OCI-LY7 (cell line): ENCODE measurements around the gene AKAP9. TPM values are rescaled to one million over a fixed set of nuclear protein-coding genes. Genes with fewer than 3 reads are reported as not detected.

Source experiments
- BruUV-seq: library from RNA; stranded (reverse); fragments of 400-500 nt; replicated peaks from 2 replicates; lab custom pipeline; 2021; lab: Mats Ljungman, UMichigan
- CTCF ChIA-PET: fragments of 300-600 bp; sonication (Branson Sonifier 250); formaldehyde crosslinking; loops from one replicate; lab custom pipeline; 2022; ENCODE audit warnings: antibody characterized with exemption; ENCODE audit not compliant: unreplicated experiment; lab: Charles Lee
- POLR2A ChIA-PET: fragments of 300-600 bp; sonication (Branson Sonifier 250); formaldehyde crosslinking; loops from one replicate; lab custom pipeline; 2022; ENCODE audit warnings: antibody characterized with exemption; lab: Charles Lee
- DNase-seq: peaks from one replicate; pipeline ENCODE4 v3.0.0-alpha.2; 2015; ENCODE audit warnings: low spot score
- H2AFZ ChIP-seq: fragments of 200-600 bp; sonication (generic), shearing (Covaris generic); 2 replicates; pipeline ENCODE4 v1.6.1; 2014; ENCODE audit warnings: mild to moderate bottlenecking, antibody characterized with exemption, low read length, moderate library complexity
- H3K27ac ChIP-seq: fragments of 200-600 bp; sonication (generic); 2 replicates; pipeline ENCODE4 v1.5.1; 2014; ENCODE audit warnings: mixed run types, low read depth, mild to moderate bottlenecking, moderate library complexity, low read length, inconsistent platforms; ENCODE audit not compliant: poor library complexity, severe bottlenecking
- H3K36me3 ChIP-seq: fragments of 200-600 bp; sonication (generic); 2 replicates; pipeline ENCODE4 v1.6.1; 2014; ENCODE audit warnings: mild to moderate bottlenecking, antibody characterized with exemption, low read length, moderate library complexity, mixed read lengths; ENCODE audit not compliant: insufficient read depth
- H3K4me1 ChIP-seq: fragments of 200-600 bp; sonication (generic); 2 replicates; pipeline ENCODE4 v1.5.1; 2014; ENCODE audit warnings: mild to moderate bottlenecking, low read length; ENCODE audit not compliant: insufficient read depth, poor library complexity, severe bottlenecking
- H3K4me2 ChIP-seq: fragments of 200-600 bp; sonication (generic); 2 replicates; pipeline ENCODE4 v1.6.1; 2014; ENCODE audit warnings: mild to moderate bottlenecking, low read length
- H3K4me3 ChIP-seq: fragments of 200-600 bp; sonication (generic); 2 replicates; pipeline ENCODE4 v1.5.1; 2014; ENCODE audit warnings: mild to moderate bottlenecking, low read depth, low read length; ENCODE audit not compliant: poor library complexity, severe bottlenecking
- H3K79me2 ChIP-seq: fragments of 200-600 bp; sonication (generic); 2 replicates; pipeline ENCODE4 v1.6.1; 2016; ENCODE audit warnings: low read depth, mild to moderate bottlenecking, low read length, moderate library complexity, mixed read lengths; ENCODE audit not compliant: insufficient read depth
- H3K9me2 ChIP-seq: fragments of 200-600 bp; sonication (generic); 2 replicates; pipeline ENCODE4 v1.6.1; 2016; ENCODE audit warnings: mild to moderate bottlenecking, low read length, mixed read lengths; ENCODE audit not compliant: insufficient read depth
- H3K9me3 ChIP-seq: fragments of 200-600 bp; sonication (generic); 2 replicates; pipeline ENCODE4 v1.6.1; 2014; ENCODE audit warnings: mild to moderate bottlenecking, mixed run types, low read length, mixed read lengths
- H4K20me1 ChIP-seq: fragments of 200-600 bp; sonication (generic); 2 replicates; pipeline ENCODE4 v1.6.1; 2014; ENCODE audit warnings: mild to moderate bottlenecking, antibody characterized with exemption, low read length, moderate library complexity, mixed read lengths; ENCODE audit not compliant: insufficient read depth
- CTCF ChIP-seq: fragments of 200-600 bp; sonication (generic); conservative IDR thresholded peaks from 2 replicates; pipeline ENCODE4 v1.5.1; 2014; ENCODE audit warnings: mild to moderate bottlenecking, antibody characterized with exemption, low read length, moderate library complexity, mixed read lengths
- EZH2phosphoT487 ChIP-seq: fragments of 200-600 bp; sonication (generic); IDR thresholded peaks from 2 replicates; pipeline ENCODE4 v1.6.1; 2018; ENCODE audit warnings: low read depth, borderline replicate concordance, mild to moderate bottlenecking, mixed run types, antibody characterized with exemption, low read length, moderate library complexity, mixed read lengths
- intact Hi-C: fragments of 100-400 bp; cut with micrococcal nuclease; formaldehyde crosslinking; loops from one replicate; pipeline ENCODE4 v1.10.0; 2022; ENCODE audit not compliant: unreplicated experiment
- total RNA-seq, 2 experiments: library from RNA; depleted of rRNA in 1 of 2; stranded (reverse); fragments of >200 nt in 1 of 2; shearing (Covaris generic) in 1 of 2; gene quantifications; 2 replicates each; pipeline ENCODE4 v1.2.3, GENCODE V29; 2014 to 2022

AKAP9 gene
- total RNA-seq, 2 experiments from 2014 or later = 32.6 to 38.1 TPM

DNA sequence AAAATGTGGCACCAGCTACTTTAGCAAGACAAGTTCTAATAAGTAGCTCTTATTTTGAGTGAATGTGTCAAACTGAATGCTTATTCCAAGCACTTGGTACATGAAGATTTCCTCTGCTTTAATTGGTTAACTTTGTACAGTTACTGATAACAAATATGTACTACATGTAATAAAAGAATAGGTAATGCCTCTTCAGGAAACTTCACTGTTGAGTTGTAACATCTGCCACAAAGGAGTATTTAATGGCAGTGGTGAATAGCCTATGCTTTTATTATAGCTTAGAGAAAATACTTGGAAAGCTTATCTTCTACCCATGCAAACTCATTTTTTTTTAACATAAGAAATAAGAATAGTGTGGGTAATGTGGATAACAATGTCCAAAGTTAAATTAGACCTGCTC lies 111.0 kb downstream of the AKAP9 start:
- Histone ChIP-seq H3K79me2 (no peaks in the 10 kb centered on the region), H3K4me2 (no peak overlapping the region), H2AFZ (no peak overlapping the region), H4K20me1 (no peaks in the 10 kb centered on the region), H3K4me1 (no peaks in the 10 kb centered on the region), H3K9me2 (no peaks in the 10 kb centered on the region), H3K36me3 (peaks cover 24% of the 10 kb centered on the region), H3K9me3 (no peaks in the 10 kb centered on the region), H3K27ac (no peak overlapping the region), H3K4me3 (no peak overlapping the region)
- DNase-seq = no peak
- intact Hi-C loops = no loop called here
- POLR2A ChIA-PET = interaction anchor here (0.9 to 1.0 kb wide), 2 partner anchors 14 to 17 kb away, joined by 3 to 5 read pairs; no protein-coding TSS in a partner anchor
- CTCF ChIA-PET = no interaction called here
- BruUV-seq = no TSS peak
- TF ChIP-seq CTCF = no peak
- no peak for TF ChIP-seq EZH2phosphoT487

GRCh38 chr7:92052159-92052558 lies 111.5 kb downstream of the AKAP9 start:
- no TSS peak for BruUV-seq

More at GRCh38 chr7:92052159-92052558, 111.5 kb downstream of the AKAP9 start:
- intact Hi-C loops = no loop called here
- Histone ChIP-seq H3K4me1 (no peaks in the 10 kb centered on the region), H3K27ac (no peak overlapping the region), H3K79me2 (no peaks in the 10 kb centered on the region), H3K9me2 (no peaks in the 10 kb centered on the region), H3K9me3 (no peaks in the 10 kb centered on the region), H2AFZ (no peak overlapping the region), H3K4me3 (no peak overlapping the region), H3K36me3 (peaks cover 20% of the 10 kb centered on the region), H4K20me1 (no peaks in the 10 kb centered on the region), H3K4me2 (no peak overlapping the region)
- CTCF ChIA-PET = no interaction called here
- no peak for DNase-seq
- POLR2A ChIA-PET = interaction anchor here (1.0 kb wide), 1 partner anchor 16 kb away, joined by 5 read pairs; no protein-coding TSS in a partner anchor
- no peak for TF ChIP-seq CTCF
- TF ChIP-seq EZH2phosphoT487 = no peak
